ENCODE data around the gene KLHL11.

Gene KLHL11

GRCh38 chr17:41864836-41865595, at the start of gene KLHL11:
Gene KLHL11 (minus strand): TSS chr17:41865423. CDS start chr17:41865370, 53 bp downstream.
- intact Hi-C loops (cut with DNase I) = loop anchor here (10.0 kb wide), 1 partner anchor 50 kb away; the partner anchor contains the start of gene ACLY
- DNase-seq = peak; percentile 76 to 97 (median 92)

DNA sequence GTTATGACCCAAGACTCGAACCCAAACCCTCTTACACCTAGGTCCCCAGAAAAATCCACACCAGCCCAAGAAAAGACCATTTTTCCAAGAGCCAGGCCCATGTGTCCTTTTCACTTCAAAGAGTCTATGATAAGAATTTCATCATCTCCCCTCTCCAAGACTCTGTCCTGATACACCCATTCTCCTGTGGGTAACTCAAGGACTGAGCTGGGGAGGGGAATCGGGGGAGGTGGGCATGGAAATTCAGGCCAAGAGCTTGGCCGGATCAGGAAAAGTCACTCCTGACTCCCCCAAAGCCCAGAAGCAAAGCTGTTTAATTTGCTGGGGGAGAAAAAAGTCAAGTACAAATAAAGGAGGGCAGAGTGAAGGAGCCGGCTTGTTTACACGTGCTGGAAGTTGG, 49.8 kb upstream of the KLHL11 start:
- DNase-seq = no peak
- intact Hi-C loops (cut with DNase I) = loop anchor here (10.0 kb wide), 1 partner anchor 50 kb away; the partner anchor contains the start of gene KLHL11

- intact Hi-C loops (cut with DNase I) = loop anchor here (10.0 kb wide), 1 partner anchor 50 kb away; the partner anchor contains the start of gene KLHL11
- DNase-seq = no peak
These were observed 49.1 kb upstream of the KLHL11 start for GRCh38 chr17:41914358-41914766.

DNA sequence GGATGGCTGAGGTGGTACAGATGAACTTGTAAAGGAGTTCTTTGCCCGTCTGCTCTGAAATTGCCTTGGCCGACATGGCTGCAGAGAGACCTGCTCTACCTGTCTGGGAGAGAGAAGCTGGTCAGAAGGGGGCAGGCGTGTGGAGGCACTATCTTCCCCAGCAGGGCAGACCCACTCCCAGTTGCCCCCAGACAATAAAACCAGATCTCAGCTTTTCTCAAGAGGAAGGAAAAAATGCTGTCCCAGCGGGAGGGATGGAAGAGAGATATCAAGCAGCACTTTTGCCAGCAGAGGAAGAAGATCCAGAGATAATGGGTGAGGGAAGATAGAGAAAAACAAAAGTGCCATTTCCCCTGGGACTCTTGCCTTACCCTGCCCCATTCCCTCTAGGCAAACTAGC, 48.6 kb upstream of the KLHL11 start:
- DNase-seq = no peak
- intact Hi-C loops (cut with DNase I) = loop anchor here (10.0 kb wide), 1 partner anchor 49 kb away; the partner anchor contains the start of gene KLHL11

DNA sequence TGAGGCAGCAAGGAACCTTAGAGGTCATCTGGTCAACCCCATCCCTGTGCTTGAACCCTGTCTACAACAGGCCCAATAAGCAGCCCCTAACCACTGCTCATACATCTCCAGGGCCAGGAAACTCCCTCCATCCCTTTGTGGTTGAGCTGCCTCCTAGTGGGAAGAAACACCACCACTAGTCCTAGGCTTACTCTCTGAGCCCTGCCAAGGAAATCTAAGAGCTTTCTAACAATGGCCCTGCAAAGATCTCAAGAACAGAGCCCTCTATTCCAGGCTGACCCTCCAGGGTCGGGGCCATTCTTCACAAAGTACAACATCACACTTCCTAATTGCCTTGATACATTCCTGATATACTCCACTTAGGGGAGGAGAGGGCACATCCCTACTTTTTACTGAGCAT, 47.7 kb upstream of the KLHL11 start:
- intact Hi-C loops (cut with DNase I) = loop anchor here (10.0 kb wide), 1 partner anchor 48 kb away; the partner anchor contains the start of gene KLHL11
- no peak for DNase-seq

GRCh38 chr17:41910701-41911391, 45.6 kb upstream of the KLHL11 start:
- no peak for DNase-seq
- intact Hi-C loops (cut with DNase I) = loop anchor here (10.0 kb wide), 1 partner anchor 46 kb away; the partner anchor contains the start of gene KLHL11

DNA sequence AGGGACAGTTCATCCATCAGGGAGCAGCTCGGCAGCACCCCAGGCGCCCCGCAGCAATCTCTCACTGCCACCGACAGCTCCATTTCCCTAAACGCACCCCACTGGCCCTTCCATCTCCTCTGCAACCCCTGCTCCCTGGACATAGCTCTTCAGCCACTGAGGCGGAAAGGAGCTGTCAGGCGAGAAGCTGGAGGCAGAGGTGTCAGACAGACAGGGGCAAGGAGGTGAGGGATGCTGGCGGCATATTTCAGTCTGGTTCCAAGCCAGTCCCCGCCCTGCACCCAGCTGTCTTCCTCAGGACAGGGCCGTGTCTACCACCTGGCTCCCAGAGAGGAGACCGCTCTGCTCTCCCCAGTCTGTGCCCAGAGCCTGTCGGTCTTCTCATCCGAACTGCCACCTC, 43.9 kb upstream of the KLHL11 start:
- DNase-seq = no peak
- intact Hi-C loops (cut with DNase I) = no loop called here

GRCh38 chr17:41907633-41908539, 42.7 kb upstream of the KLHL11 start:
- intact Hi-C loops (cut with DNase I) = no loop called here
- DNase-seq = no peak

GRCh38 chr17:41907185-41907556, 41.9 kb upstream of the KLHL11 start:
- intact Hi-C loops (cut with DNase I) = no loop called here
- peak in 1 of 42 donors; percentile 49 for DNase-seq

DNA sequence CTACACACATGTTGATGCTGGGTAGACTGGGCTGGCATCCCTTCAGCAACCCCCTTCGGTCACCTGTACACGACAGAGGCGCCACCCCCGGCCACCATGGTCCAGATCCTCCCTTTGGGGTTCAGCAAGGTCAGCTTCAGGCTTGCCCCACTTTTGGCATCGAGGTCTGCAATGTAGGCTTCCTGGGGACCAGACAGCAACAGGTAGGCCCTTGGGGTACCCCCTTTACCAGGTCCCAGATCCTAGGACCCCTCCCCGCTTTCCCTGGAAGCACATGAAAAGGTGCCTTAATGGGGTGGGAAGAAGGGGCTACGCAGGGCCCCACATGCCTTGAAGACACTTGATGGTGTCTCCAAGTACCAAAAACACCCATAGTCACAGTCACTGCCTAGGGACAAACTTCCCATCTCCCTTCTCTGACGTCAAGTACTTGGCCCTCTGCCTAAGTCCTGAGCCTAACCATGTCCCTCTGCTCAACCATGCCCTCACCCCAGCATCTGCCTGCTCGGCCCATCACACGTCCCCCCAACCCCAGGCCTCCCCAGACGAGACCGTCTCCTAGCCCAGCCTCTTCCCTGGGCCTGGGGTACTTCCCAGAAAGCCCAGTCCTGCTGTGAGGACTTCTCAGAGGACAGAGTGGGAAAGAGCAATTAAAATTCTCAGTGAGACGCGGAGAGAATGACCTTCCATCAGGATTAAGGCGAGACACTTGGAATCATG, 41.4 kb upstream of the KLHL11 start:
- intact Hi-C loops (cut with DNase I) = no loop called here

DNA sequence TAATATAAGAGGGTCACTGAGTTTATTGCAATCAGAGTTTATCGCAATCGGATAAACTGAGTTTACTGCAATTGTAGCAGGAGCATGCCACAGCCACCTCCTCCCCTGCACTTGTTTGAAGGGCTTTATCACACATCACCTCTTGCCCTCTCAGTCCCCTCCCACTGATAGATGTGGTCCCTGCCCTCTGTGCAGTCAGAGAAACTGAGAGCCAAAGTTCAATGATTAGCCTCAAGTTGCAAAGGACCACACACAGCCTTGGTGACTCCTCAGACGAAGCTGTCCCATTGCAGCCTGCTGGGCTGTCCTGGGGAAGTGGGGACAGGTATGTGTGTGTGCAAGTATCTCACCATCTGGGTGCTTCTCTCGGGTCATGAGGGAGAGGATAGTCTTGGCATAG, 39.9 kb upstream of the KLHL11 start:
- intact Hi-C loops (cut with DNase I) = no loop called here
- DNase-seq = no peak

More for the DNA sequence above, 41.4 kb upstream of the KLHL11 start:
- no peak for DNase-seq

DNA sequence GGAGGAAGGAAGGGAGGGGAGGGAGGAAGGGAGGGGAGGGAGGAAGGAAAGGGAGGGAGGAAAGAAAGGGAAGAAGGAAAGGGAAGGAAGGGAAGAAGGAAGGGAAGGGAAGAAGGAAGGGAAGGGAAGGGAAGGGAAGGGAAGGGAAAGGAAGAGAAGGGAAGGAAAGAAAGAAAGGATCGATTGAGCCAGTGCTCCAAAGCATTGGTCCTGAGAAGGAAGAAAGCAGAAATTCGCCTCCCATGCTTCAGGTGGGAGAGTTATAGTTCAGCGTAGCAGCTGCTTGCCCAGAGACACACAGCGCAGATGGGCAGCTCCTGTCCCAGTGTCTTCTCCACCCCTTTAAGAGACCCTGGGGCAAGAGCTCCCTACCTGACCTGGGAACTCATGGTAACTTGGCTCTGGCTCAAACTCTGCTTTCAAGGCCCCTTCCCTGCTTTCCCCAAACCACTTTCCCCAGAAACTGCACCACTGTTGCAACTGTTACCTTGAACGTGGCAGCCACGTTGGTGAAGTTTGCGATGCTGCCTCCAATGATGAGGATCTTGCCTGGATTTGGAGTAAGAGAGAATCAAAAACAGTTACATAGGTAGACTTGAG, 39.1 kb upstream of the KLHL11 start:
- intact Hi-C loops (cut with DNase I) = no loop called here

DNA sequence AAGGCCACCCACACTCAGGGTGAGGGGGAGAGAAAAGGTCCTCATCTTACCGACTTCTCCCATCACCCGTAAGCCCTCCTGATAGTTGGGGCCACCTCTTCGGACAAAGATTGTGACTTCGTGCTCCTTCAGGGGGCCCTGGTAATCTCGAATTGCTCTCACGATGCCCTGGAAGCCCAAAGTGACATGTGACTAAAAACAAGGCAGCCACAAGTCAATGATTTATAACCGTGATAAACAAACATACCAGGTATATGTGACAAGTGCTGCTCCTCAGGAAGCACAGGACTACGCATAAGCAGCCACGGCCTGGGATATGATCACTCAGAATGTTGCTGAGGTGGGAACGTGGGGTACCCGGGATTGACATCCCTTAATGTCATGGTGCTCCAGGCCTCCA, 36.4 kb upstream of the KLHL11 start:
- intact Hi-C loops (cut with DNase I) = no loop called here
- no peak for DNase-seq

More for the DNA sequence above, 39.1 kb upstream of the KLHL11 start:
- DNase-seq = no peak

- intact Hi-C loops (cut with DNase I) = no loop called here
- DNase-seq = no peak
These were observed 31.5 kb upstream of the KLHL11 start for GRCh38 chr17:41896726-41897125.

- no peak for DNase-seq
- intact Hi-C loops (cut with DNase I) = no loop called here
These were observed 30.4 kb upstream of the KLHL11 start for GRCh38 chr17:41895617-41896016.

DNA sequence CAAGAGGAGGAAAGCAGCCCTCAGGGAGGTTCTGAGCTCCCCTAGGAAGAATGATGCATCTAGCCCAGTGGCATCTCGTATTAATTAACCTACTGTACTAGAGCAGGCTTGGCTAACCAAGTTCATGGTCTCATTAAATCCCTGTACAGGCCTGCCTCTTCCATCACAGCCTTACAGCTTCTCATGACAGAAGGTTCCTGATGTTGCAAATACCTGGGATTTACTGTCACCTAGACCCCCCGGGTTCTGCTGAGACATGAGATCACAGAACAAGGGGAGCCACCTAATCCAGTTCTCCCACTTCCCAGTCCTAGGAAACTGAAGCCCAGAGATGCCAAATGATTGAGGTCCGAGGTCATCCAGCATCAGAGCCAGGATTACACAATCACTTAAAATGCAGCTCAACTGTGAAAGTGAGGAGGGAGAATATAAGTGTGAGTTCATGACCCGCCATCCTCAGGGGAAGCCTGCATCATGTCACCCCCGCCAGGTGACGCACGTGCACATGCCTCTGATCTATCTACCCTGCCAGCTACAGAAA, 29.6 kb upstream of the KLHL11 start:
- intact Hi-C loops (cut with DNase I) = no loop called here
- no peak for DNase-seq

DNA sequence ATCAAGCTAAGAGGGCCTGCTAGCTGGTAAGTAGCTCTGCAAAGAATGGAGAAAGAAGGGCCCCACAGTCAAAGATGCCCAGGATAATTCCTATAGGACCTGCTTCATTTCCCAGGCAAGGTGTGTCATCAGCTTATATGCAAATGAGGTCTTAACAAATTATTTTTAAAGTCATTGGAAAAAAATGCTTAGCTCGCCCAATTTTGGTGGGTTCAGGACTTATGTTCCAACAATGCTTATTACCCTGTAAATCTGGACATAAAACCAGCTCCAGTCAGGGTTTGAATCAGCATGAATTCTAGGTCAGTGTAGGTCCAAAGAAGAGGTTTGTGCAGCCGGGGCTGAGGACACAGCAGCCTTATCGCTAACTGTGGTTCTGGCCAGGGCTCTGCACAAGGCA, 28.2 kb upstream of the KLHL11 start:
- no peak for DNase-seq
- intact Hi-C loops (cut with DNase I) = no loop called here

DNA sequence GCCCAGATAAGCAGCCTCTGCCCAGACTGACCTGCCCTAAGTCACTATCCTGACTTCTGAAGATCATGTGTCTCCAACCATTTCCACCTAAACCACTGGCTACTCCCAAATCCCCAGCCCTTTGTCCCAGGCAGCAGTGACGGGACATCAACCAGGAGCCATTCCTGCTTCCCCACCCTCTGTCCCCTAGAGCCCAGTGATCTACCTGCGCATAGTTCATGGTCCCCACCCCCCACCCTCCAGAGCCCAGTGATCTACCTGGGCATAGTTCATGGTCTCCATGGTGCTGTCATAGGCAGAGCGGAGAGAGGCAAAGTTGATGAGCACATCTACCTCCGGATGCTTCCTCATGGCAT, 26.8 kb upstream of the KLHL11 start:
- intact Hi-C loops (cut with DNase I) = no loop called here
- DNase-seq = no peak
